Subcutaneous abdominal adipose tissue (tissue), 5 donors: ENCODE measurements around the gene BLOC1S1.

Source experiments
- H3K27ac ChIP-seq: one replicate; pipeline ENCODE4 v1.7.0; 2013; ENCODE audit warnings: low read depth, mild to moderate bottlenecking, inconsistent platforms, low read length, moderate library complexity
- H3K27me3 ChIP-seq, 5 donors: one replicate each; pipeline ENCODE4 v1.7.0; 2013; ENCODE audit warnings: low read length in 5 of 5, inconsistent platforms in 1 of 5; ENCODE audit not compliant: control insufficient read depth in 5 of 5, insufficient read depth in 4 of 5
- H3K36me3 ChIP-seq, 5 donors: one replicate each; pipeline ENCODE4 v1.7.0; 2013; ENCODE audit warnings: low read length in 5 of 5; ENCODE audit not compliant: control insufficient read depth in 5 of 5, insufficient read depth in 5 of 5
- H3K4me1 ChIP-seq, 5 donors: one replicate each; pipeline ENCODE4 v1.7.0; 2013; ENCODE audit warnings: low read length in 5 of 5, mild to moderate bottlenecking in 3 of 5, moderate library complexity in 1 of 5; ENCODE audit not compliant: control insufficient read depth in 5 of 5, insufficient read depth in 5 of 5
- H3K4me3 ChIP-seq, 5 donors: one replicate each; pipeline ENCODE4 v1.7.0; 2013; ENCODE audit warnings: low read length in 5 of 5, low read depth in 1 of 5
- H3K9ac ChIP-seq, 5 donors: one replicate each; pipeline ENCODE4 v1.7.0; 2013; ENCODE audit warnings: low read length in 5 of 5, mild to moderate bottlenecking in 4 of 5, moderate library complexity in 3 of 5
- H3K9me3 ChIP-seq, 5 donors: one replicate each; pipeline ENCODE4 v1.7.0; 2013; ENCODE audit warnings: low read length in 5 of 5; ENCODE audit not compliant: control insufficient read depth in 5 of 5
- donor health status: healthy.
- donor health status: healthy.
- donor health status: healthy.
- donor health status: healthy.
- donor health status: healthy.

Gene BLOC1S1

GRCh38 chr12:55717011-55718007, 1.5 kb downstream of the BLOC1S1 start:
- peak overlapping the region; percentile 73 to 91 (median 81) for H3K9ac ChIP-seq
- H3K9me3 ChIP-seq = no peaks in the 10 kb centered on the region
- peak overlapping the region; percentile 12 to 84 (median 74) for H3K4me3 ChIP-seq
- peak overlapping the region; percentile 96 for H3K27ac ChIP-seq
- no peaks in the 10 kb centered on the region for H3K27me3 ChIP-seq
- peaks cover 35 to 89% (median 82%) of the 10 kb centered on the region in 5 donors for H3K4me1 ChIP-seq
- H3K36me3 ChIP-seq = peaks cover 0 to 10% (median 0%) of the 10 kb centered on the region in 5 donors

GRCh38 chr12:55718015-55718414, 2.2 kb downstream of the BLOC1S1 start:
- Histone ChIP-seq H3K27ac (peak overlapping the region; percentile 96), H3K9me3 (no peaks in the 10 kb centered on the region), H3K36me3 (peaks cover 0 to 15% (median 2%) of the 10 kb centered on the region in 5 donors), H3K27me3 (no peaks in the 10 kb centered on the region), H3K4me3 (peak overlapping the region in 1 of 5 donors; percentile 17), H3K9ac (peak overlapping the region in 4 of 5 donors; percentile 14 to 73 (median 50)), H3K4me1 (peaks cover 35 to 89% (median 82%) of the 10 kb centered on the region in 5 donors)

GRCh38 chr12:55718624-55719275, 2.9 kb downstream of the BLOC1S1 start:
- Histone ChIP-seq H3K4me3 (peak overlapping the region in 2 of 5 donors; percentile 17 to 22), H3K36me3 (peaks cover 0 to 22% (median 2%) of the 10 kb centered on the region in 5 donors), H3K27ac (peak overlapping the region; percentile 96), H3K9me3 (no peaks in the 10 kb centered on the region), H3K4me1 (peaks cover 35 to 92% (median 83%) of the 10 kb centered on the region in 5 donors), H3K27me3 (no peaks in the 10 kb centered on the region), H3K9ac (peak overlapping the region in 4 of 5 donors; percentile 21 to 73 (median 54))

GRCh38 chr12:55719371-55719770, 3.5 kb downstream of the BLOC1S1 start:
- no peaks in the 10 kb centered on the region for H3K27me3 ChIP-seq
- peak overlapping the region in 2 of 5 donors; percentile 26 to 76 for H3K4me3 ChIP-seq
- H3K27ac ChIP-seq = peak overlapping the region; percentile 96
- H3K36me3 ChIP-seq = peaks cover 0 to 28% (median 7%) of the 10 kb centered on the region in 5 donors
- H3K9ac ChIP-seq = peak overlapping the region in 4 of 5 donors; percentile 21 to 84 (median 56)
- no peaks in the 10 kb centered on the region for H3K9me3 ChIP-seq
- peaks cover 37 to 95% (median 90%) of the 10 kb centered on the region in 5 donors for H3K4me1 ChIP-seq

GRCh38 chr12:55720071-55720564, 4.3 kb downstream of the BLOC1S1 start, which contains the start of gene RDH5:
Gene RDH5, plus strand, starts transcription at chr12:55720393. Its CDS starts 792 bp downstream, at chr12:55721185.
- Histone ChIP-seq H3K9me3 (no peaks in the 10 kb centered on the region), H3K4me1 (peaks cover 38 to 98% (median 95%) of the 10 kb centered on the region in 5 donors), H3K9ac (peak within 1 kb of the TSS in 4 of 5 donors; percentile 21 to 93 (median 64)), H3K27me3 (no peaks in the 10 kb centered on the region), H3K27ac (peak within 1 kb of the TSS; percentile 96), H3K36me3 (peaks cover 0 to 35% (median 15%) of the 10 kb centered on the region in 5 donors), H3K4me3 (peak within 1 kb of the TSS; percentile 31 to 76 (median 53))

- Histone ChIP-seq H3K4me1 (peaks cover 36 to 98% (median 95%) of the 10 kb centered on the region in 5 donors), H3K4me3 (peak overlapping the region; percentile 31 to 76 (median 53)), H3K27ac (peak overlapping the region; percentile 96), H3K36me3 (peaks cover 0 to 44% (median 23%) of the 10 kb centered on the region in 5 donors), H3K9ac (peak overlapping the region in 3 of 5 donors; percentile 43 to 93 (median 65)), H3K27me3 (no peaks in the 10 kb centered on the region), H3K9me3 (no peaks in the 10 kb centered on the region)
Measured at GRCh38 chr12:55720894-55721444, 5.1 kb downstream of the BLOC1S1 start.

GRCh38 chr12:55721601-55722213, 5.9 kb downstream of the BLOC1S1 start:
- Histone ChIP-seq H3K4me1 (peaks cover 39 to 98% (median 97%) of the 10 kb centered on the region in 5 donors), H3K9ac (peak overlapping the region in 2 of 5 donors; percentile 65 to 67), H3K4me3 (peak overlapping the region in 4 of 5 donors; percentile 31 to 73 (median 54)), H3K36me3 (peaks cover 0 to 51% (median 29%) of the 10 kb centered on the region in 5 donors), H3K9me3 (no peaks in the 10 kb centered on the region), H3K27ac (peak overlapping the region; percentile 96), H3K27me3 (no peaks in the 10 kb centered on the region)

GRCh38 chr12:55722948-55723347, 7.1 kb downstream of the BLOC1S1 start:
- no peaks in the 10 kb centered on the region for H3K9me3 ChIP-seq
- no peaks in the 10 kb centered on the region for H3K27me3 ChIP-seq
- peak overlapping the region; percentile 96 for H3K27ac ChIP-seq
- peaks cover 29 to 98% (median 97%) of the 10 kb centered on the region in 5 donors for H3K4me1 ChIP-seq
- peaks cover 0 to 57% (median 36%) of the 10 kb centered on the region in 5 donors for H3K36me3 ChIP-seq
- H3K9ac ChIP-seq = peak overlapping the region in 1 of 5 donors; percentile 41
- H3K4me3 ChIP-seq = no peak overlapping the region
